ENCODE data around the gene CLDN9. TPM values are rescaled to one million over a fixed set of nuclear protein-coding genes. Genes with fewer than 3 reads are reported as not detected.
A peak's percentile ranks its signal among the peaks of the same experiment; 100 is the strongest.
"Not testable (repeated sequence)": the region's sequence is repeated elsewhere in the genome, so short reads cannot be mapped to it uniquely, and the experiment has no call there.

CLDN9 gene
- total RNA-seq, 4 donors from 2014 or later = not detected

GRCh38 chr16:3054965-3055733 lies 42.4 kb downstream of the CLDN9 start:
- Histone ChIP-seq H3K4me1 (peaks cover 19% of the 10 kb centered on the region), H3K4me3 (no peak overlapping the region), H3K27me3 (peaks cover 2% of the 10 kb centered on the region), H3K27ac (no peak overlapping the region), H3K36me3 (no peaks in the 10 kb centered on the region), H3K9me3 (no peaks in the 10 kb centered on the region)
- no peak for DNase-seq (ENCODE audit: low spot score in 2 of 2)
- TF ChIP-seq POLR2A (IDR thresholded peaks at IDR 0.05) (no peak), EP300 (IDR thresholded peaks at IDR 0.05) (no peak), POLR2AphosphoS5 (IDR thresholded peaks at IDR 0.05) (no peak), CTCF (IDR thresholded peaks at IDR 0.05) (no peak)
- WGBS = 83% methylated on average over 17 of the region's 17 CpGs

GRCh38 chr16:3055734-3056115 lies 43.0 kb downstream of the CLDN9 start:
- H3K27me3 ChIP-seq; H3K27ac ChIP-seq; H3K9me3 ChIP-seq; H3K36me3 ChIP-seq; H3K4me3 ChIP-seq; DNase-seq (ENCODE audit: low spot score in 2 of 2): not testable (repeated sequence)
- WGBS = 67% methylated on average over 6 of the region's 9 CpGs
- H3K4me1 ChIP-seq = peaks cover 20% of the 10 kb centered on the region

GRCh38 chr16:3056336-3057180 lies 43.8 kb downstream of the CLDN9 start:
- Histone ChIP-seq H3K4me3 (no peak overlapping the region), H3K27me3 (no peaks in the 10 kb centered on the region), H3K4me1 (peaks cover 20% of the 10 kb centered on the region), H3K9me3 (no peaks in the 10 kb centered on the region), H3K36me3 (no peaks in the 10 kb centered on the region), H3K27ac (no peak overlapping the region)
- DNase-seq (ENCODE audit: low spot score in 2 of 2) = no peak
- TF ChIP-seq POLR2AphosphoS5 (IDR thresholded peaks at IDR 0.05) = no peak
- TF ChIP-seq CTCF (IDR thresholded peaks at IDR 0.05) = no peak
- TF ChIP-seq POLR2A (IDR thresholded peaks at IDR 0.05) = no peak
- TF ChIP-seq EP300 (IDR thresholded peaks at IDR 0.05) = no peak
- WGBS = 88% methylated on average over 8 of the region's 19 CpGs

GRCh38 chr16:3057181-3058138 lies 44.7 kb downstream of the CLDN9 start:
- H3K4me3 ChIP-seq = peak overlapping the region; percentile 89
- 88% methylated on average over 19 of the region's 22 CpGs for WGBS
- no peak for DNase-seq (ENCODE audit: low spot score in 2 of 2)
- peaks cover 20% of the 10 kb centered on the region for H3K4me1 ChIP-seq
- no peak overlapping the region for H3K27ac ChIP-seq
- TF ChIP-seq EP300 (IDR thresholded peaks at IDR 0.05) (no peak), CTCF (IDR thresholded peaks at IDR 0.05) (no peak), POLR2AphosphoS5 (IDR thresholded peaks at IDR 0.05) (no peak), POLR2A (IDR thresholded peaks at IDR 0.05) (no peak)
- no peaks in the 10 kb centered on the region for H3K9me3 ChIP-seq
- H3K27me3 ChIP-seq = no peaks in the 10 kb centered on the region
- no peaks in the 10 kb centered on the region for H3K36me3 ChIP-seq

- Histone ChIP-seq H3K4me3 (peak overlapping the region; percentile 89), H3K36me3 (no peaks in the 10 kb centered on the region), H3K4me1 (peaks cover 20% of the 10 kb centered on the region), H3K27ac (peak overlapping the region; percentile 49), H3K9me3 (no peaks in the 10 kb centered on the region), H3K27me3 (no peaks in the 10 kb centered on the region)
- TF ChIP-seq POLR2A (IDR thresholded peaks at IDR 0.05) (no peak), EP300 (IDR thresholded peaks at IDR 0.05) (no peak), POLR2AphosphoS5 (IDR thresholded peaks at IDR 0.05) (no peak), CTCF (IDR thresholded peaks at IDR 0.05) (no peak)
- no peak for DNase-seq (ENCODE audit: low spot score in 2 of 2)
- WGBS = 40% methylated on average over 2 of the region's 77 CpGs
Observed at GRCh38 chr16:3058139-3059030, 45.7 kb downstream of the CLDN9 start.
